Caco-2 (cell line): ENCODE data around the gene AP5S1. TPM values are rescaled to one million over a fixed set of nuclear protein-coding genes. Genes with fewer than 3 reads are reported as not detected.

Experiments
- BruUV-seq: library from RNA; stranded (reverse); fragments of 400-500 nt; replicated peaks from 2 replicates; lab custom pipeline; 2021; lab: Mats Ljungman, UMichigan
- CTCF ChIA-PET: fragments of 300-600 bp; sonication (Branson Sonifier 250); formaldehyde crosslinking; loops from one replicate; lab custom pipeline; 2022; ENCODE audit warnings: antibody characterized with exemption; lab: Charles Lee
- POLR2A ChIA-PET: fragments of 300-600 bp; sonication (Branson Sonifier 250); formaldehyde crosslinking; loops from one replicate; lab custom pipeline; 2022; ENCODE audit warnings: antibody characterized with exemption; lab: Charles Lee
- DNase-seq, 2 experiments: peaks; one replicate each; pipeline versions ENCODE4 v3.0.0 to v3.0.0-alpha.2; 2020 to 2022
- H3K27me3 ChIP-seq: replicated peaks from 2 replicates; pipeline ENCODE4 v1.6.0; 2011; ENCODE audit warnings: low read length; ENCODE audit not compliant: control insufficient read depth, insufficient read depth
- H3K36me3 ChIP-seq: 2 replicates; pipeline ENCODE4 v1.5.1; 2011; ENCODE audit warnings: low read length; ENCODE audit not compliant: control insufficient read depth, insufficient read depth
- H3K4me1 ChIP-seq: fragments of 250-450 bp; sonication (Bioruptor Pico); 2 replicates; pipeline ENCODE4 v1.5.1; 2020; ENCODE audit warnings: mild to moderate bottlenecking
- H3K4me3 ChIP-seq: 2 replicates; pipeline ENCODE4 v1.5.1; 2011; ENCODE audit warnings: low read depth, mild to moderate bottlenecking, control low read depth, low read length
- H3K9me3 ChIP-seq: fragments of 250-450 bp; sonication (Bioruptor Pico); 2 replicates; pipeline ENCODE4 v1.5.1; 2020; ENCODE audit warnings: mild to moderate bottlenecking, moderate library complexity
- H3K27ac Mint-ChIP-seq: one replicate; pipeline ENCODE4 v1.8.0; 2022; ENCODE audit warnings: mixed read lengths; ENCODE audit not compliant: unreplicated experiment
- H3K27me3 Mint-ChIP-seq: one replicate; pipeline ENCODE4 v1.8.0; 2022; ENCODE audit warnings: mixed read lengths; ENCODE audit not compliant: insufficient read depth, unreplicated experiment
- H3K36me3 Mint-ChIP-seq: one replicate; pipeline ENCODE4 v1.8.0; 2022; ENCODE audit warnings: mild to moderate bottlenecking, mixed read lengths; ENCODE audit not compliant: insufficient read depth, unreplicated experiment
- H3K4me1 Mint-ChIP-seq: one replicate; pipeline ENCODE4 v1.8.0; 2022; ENCODE audit warnings: low read depth, mixed read lengths; ENCODE audit not compliant: unreplicated experiment
- H3K4me3 Mint-ChIP-seq: one replicate; pipeline ENCODE4 v1.8.0; 2022; ENCODE audit warnings: mild to moderate bottlenecking, moderate library complexity, mixed read lengths; ENCODE audit not compliant: unreplicated experiment
- H3K9me3 Mint-ChIP-seq: one replicate; pipeline ENCODE4 v1.8.0; 2022; ENCODE audit warnings: mixed read lengths; ENCODE audit not compliant: unreplicated experiment
- CTCF ChIP-seq, 2 experiments: fragments of 200-600 bp in 1 of 2; IDR thresholded peaks; 1 replicate in 1 of 2; 2 replicates in 1 of 2; pipeline versions ENCODE4 v1.5.1 to v1.8.0; 2011 to 2022; ENCODE audit warnings: antibody characterized with exemption in 1 of 2, control low read depth in 1 of 2, inconsistent platforms in 1 of 2, low read depth in 1 of 2, low read length in 1 of 2, mild to moderate bottlenecking in 1 of 2, moderate library complexity in 1 of 2; ENCODE audit not compliant: insufficient read depth in 1 of 2, severe bottlenecking in 1 of 2, unreplicated experiment in 1 of 2
- intact Hi-C: fragments of 100-400 bp; cut with micrococcal nuclease; formaldehyde crosslinking; loops from one replicate; pipeline ENCODE4 v1.10.0; 2022; ENCODE audit not compliant: unreplicated experiment
- total RNA-seq: library from RNA; stranded (reverse); gene quantifications from 2 replicates; pipeline ENCODE4 v1.2.3, GENCODE V29; 2022

The AP5S1 gene
- total RNA-seq, 1 experiment from 2014 or later, result 17.3 TPM

- Histone ChIP-seq H3K9me3 (no peaks in the 10 kb centered on the region), H3K27me3 (no peaks in the 10 kb centered on the region), H3K4me1 (no peaks in the 10 kb centered on the region), H3K36me3 (no peaks in the 10 kb centered on the region; the same call in none of the 2 replicates), H3K4me3 (no peak overlapping the region)
- no peaks in the 10 kb centered on the region for H3K9me3 Mint-ChIP-seq
- H3K4me1 Mint-ChIP-seq, result no peaks in the 10 kb centered on the region
- DNase-seq, result no peak
- no peak overlapping the region for H3K4me3 Mint-ChIP-seq
- no peak for TF ChIP-seq CTCF (IDR thresholded peaks at IDR 0.05; ENCODE audit: insufficient read depth in 1 of 2, low read depth in 1 of 2, low read length in 1 of 2, severe bottlenecking in 1 of 2, unreplicated experiment in 1 of 2)
- intact Hi-C loops, result no loop called here
- POLR2A ChIA-PET, result interaction anchor here (0.6 kb wide), 1 partner anchor 93 kb away, joined by 5 read pairs; no protein-coding TSS in a partner anchor
- no peaks in the 10 kb centered on the region for H3K27me3 Mint-ChIP-seq
- H3K27ac Mint-ChIP-seq, result no peak overlapping the region
- CTCF ChIA-PET, result no interaction called here
- BruUV-seq, result no TSS peak
- H3K36me3 Mint-ChIP-seq, result peaks cover 35% of the 10 kb centered on the region
These were observed 56.3 kb downstream of the AP5S1 start for GRCh38 chr20:3876676-3877075.

Other genes starting within 250 kb of the AP5S1 start
- gene GFRA4, start 157.1 kb upstream of the AP5S1 start, total RNA-seq, result not detected in 2 replicates
- gene ADAM33, start 138.5 kb upstream of the AP5S1 start, total RNA-seq, result 0.12 and 0.23 TPM in 2 replicates
- not detected in 2 replicates for gene SIGLEC1, start 107.9 kb upstream of the AP5S1 start, total RNA-seq
- gene HSPA12B, start 87.9 kb upstream of the AP5S1 start, total RNA-seq, result not detected in 2 replicates
- 54.7 and 56.1 TPM in 2 replicates for gene ADISSP, start 52.8 kb upstream of the AP5S1 start, total RNA-seq
- not detected in 2 replicates for gene SPEF1, start 39.1 kb upstream of the AP5S1 start, total RNA-seq
- gene CENPB, start 33.8 kb upstream of the AP5S1 start, total RNA-seq, result 72.7 and 84.3 TPM in 2 replicates
- gene CDC25B, start 24.2 kb upstream of the AP5S1 start, total RNA-seq, result 59.0 and 66.7 TPM in 2 replicates
- gene MAVS, start 26.3 kb downstream of the AP5S1 start, total RNA-seq, result 49.3 and 56.4 TPM in 2 replicates
- 55.8 and 58.3 TPM in 2 replicates for gene PANK2, start 68.8 kb downstream of the AP5S1 start, total RNA-seq
- gene RNF24, start 195.0 kb downstream of the AP5S1 start, total RNA-seq, result 9.1 and 12.4 TPM in 2 replicates